ENCODE data around the gene TPRX2. TPM values are rescaled to one million over a fixed set of nuclear protein-coding genes. Genes with fewer than 3 reads are reported as not detected.
"Not testable (repeated sequence)": the region's sequence is repeated elsewhere in the genome, so short reads cannot be mapped to it uniquely, and the experiment has no call there.

Gene TPRX2
- total RNA-seq, 1 donor from 2014 or later = not detected

DNA sequence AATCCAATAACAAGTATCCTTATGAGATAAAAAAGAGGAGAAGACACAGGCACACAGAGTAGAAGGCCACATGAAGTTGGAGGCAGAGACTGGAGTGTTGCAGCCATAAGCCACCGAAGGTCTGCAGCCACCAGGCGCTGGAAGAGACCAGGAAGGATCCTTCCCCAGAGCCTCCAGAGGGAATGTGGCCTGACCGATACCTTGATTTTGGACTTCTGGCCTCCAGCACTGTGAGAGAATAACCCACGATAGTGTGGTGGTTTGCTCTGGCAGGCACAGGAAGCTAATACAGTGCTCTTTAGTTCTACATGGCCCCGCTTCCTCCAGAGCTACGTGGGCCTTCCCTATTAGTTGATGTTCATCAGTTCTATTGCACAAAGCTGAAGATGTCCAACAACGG, 42.3 kb downstream of the TPRX2 start:
- intact Hi-C loops (cut with DNase I) = no loop called here
- no peak for DNase-seq

DNA sequence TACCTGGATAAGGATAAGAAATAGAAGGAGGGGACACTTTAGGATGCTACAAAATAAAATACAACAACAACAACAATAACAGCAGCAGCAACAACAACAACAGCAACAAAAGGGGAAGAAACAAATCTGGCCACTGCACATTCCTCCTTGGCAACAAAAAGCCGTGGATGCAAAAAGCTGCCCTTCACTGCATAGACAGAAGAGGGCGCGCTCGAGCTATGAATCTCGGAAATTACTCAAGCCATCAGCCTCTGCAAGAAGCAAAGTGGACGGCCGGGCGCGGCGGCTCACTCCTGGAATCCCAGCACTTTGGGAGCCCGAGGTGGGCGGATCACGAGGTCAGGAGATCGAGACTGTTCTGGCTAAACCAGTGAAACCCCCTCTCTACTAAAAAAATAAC, 50.3 kb downstream of the TPRX2 start:
- intact Hi-C loops (cut with DNase I); ATAC-seq; H3K4me3 ChIP-seq; H3K4me1 ChIP-seq; H3K9me3 ChIP-seq; H3K36me3 ChIP-seq; H3K27me3 ChIP-seq (ENCODE audit: low read depth); H3K27ac ChIP-seq: not testable (repeated sequence)
- DNase-seq = peak; percentile 70
- TF ChIP-seq, protein P1, sequence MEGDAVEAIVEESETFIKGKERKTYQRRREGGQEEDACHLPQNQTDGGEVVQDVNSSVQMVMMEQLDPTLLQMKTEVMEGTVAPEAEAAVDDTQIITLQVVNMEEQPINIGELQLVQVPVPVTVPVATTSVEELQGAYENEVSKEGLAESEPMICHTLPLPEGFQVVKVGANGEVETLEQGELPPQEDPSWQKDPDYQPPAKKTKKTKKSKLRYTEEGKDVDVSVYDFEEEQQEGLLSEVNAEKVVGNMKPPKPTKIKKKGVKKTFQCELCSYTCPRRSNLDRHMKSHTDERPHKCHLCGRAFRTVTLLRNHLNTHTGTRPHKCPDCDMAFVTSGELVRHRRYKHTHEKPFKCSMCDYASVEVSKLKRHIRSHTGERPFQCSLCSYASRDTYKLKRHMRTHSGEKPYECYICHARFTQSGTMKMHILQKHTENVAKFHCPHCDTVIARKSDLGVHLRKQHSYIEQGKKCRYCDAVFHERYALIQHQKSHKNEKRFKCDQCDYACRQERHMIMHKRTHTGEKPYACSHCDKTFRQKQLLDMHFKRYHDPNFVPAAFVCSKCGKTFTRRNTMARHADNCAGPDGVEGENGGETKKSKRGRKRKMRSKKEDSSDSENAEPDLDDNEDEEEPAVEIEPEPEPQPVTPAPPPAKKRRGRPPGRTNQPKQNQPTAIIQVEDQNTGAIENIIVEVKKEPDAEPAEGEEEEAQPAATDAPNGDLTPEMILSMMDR (IDR thresholded peaks at IDR 0.05) = peak; percentile 47

More for the DNA sequence above, 42.3 kb downstream of the TPRX2 start:
- Histone ChIP-seq H3K27ac (no peak overlapping the region), H3K27me3 (ENCODE audit: low read depth) (peaks cover 13% of the 10 kb centered on the region), H3K4me3 (no peak overlapping the region), H3K4me1 (no peaks in the 10 kb centered on the region), H3K9me3 (no peaks in the 10 kb centered on the region), H3K36me3 (no peaks in the 10 kb centered on the region)
- TF ChIP-seq, protein P1 (IDR thresholded peaks at IDR 0.05) = no peak
- no peak for ATAC-seq

DNA sequence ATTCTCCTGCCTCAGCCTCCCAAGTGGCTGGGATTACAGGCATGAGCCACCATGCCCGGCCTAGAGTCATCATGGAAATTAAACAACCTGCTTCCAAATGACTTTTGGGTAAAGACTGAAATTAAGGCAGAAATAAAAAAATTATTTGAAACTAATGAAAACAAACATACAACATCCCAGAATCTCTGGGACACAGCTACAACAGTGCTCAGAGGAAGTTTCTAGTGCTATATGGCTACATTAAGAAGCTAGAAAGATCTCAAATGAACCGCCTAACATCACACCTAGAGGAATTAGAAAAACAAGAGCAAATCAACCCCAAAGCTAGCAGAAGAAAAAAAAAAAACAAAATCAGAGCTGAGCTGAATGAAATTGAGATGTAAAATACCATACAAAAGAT, 51.2 kb downstream of the TPRX2 start:
- DNase-seq; H3K36me3 ChIP-seq; H3K4me1 ChIP-seq; intact Hi-C loops (cut with DNase I); ATAC-seq; H3K4me3 ChIP-seq; H3K27me3 ChIP-seq (ENCODE audit: low read depth); H3K9me3 ChIP-seq; H3K27ac ChIP-seq: not testable (repeated sequence)

Other genes starting within 250 kb of the TPRX2 start
- 148 TPM for gene EHD2, start 145.8 kb upstream of the TPRX2 start, total RNA-seq
- gene NOP53, start 113.7 kb upstream of the TPRX2 start, total RNA-seq = 282 TPM
- gene SELENOW, start 80.5 kb upstream of the TPRX2 start, total RNA-seq = 247 TPM
- gene TPRX1, start 54.7 kb upstream of the TPRX2 start, total RNA-seq = not detected
- gene CRX, start 37.3 kb upstream of the TPRX2 start, total RNA-seq = not detected
- gene SULT2A1, start 27.1 kb downstream of the TPRX2 start, total RNA-seq = not detected
- gene BSPH1, start 132.9 kb downstream of the TPRX2 start, total RNA-seq = not detected
- not detected for gene ELSPBP1, start 135.4 kb downstream of the TPRX2 start, total RNA-seq
- not detected for gene CABP5, start 184.8 kb downstream of the TPRX2 start, total RNA-seq